Measurements from ENCODE around the gene GSKIP.

Gene GSKIP

DNA sequence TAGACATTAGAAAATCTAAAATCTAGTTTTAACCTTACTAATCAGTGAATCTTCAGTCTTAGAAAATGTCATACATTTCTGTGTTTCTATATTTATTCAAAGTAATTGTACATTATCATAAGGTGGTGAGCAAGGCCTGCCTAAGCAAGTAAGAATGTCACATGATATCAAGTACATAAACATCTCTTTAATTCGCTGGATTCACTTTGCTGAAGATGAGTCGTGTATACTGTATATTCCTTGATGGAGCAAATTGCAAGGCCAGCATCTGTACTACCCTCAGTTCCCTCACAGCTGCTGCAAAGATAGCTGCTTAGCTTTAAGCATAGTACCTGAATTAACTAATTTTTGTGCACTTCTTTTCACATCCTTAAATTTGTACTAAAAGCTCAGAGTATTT lies 20.1 kb downstream of the GSKIP start:
- DNase-seq: no peak

DNA sequence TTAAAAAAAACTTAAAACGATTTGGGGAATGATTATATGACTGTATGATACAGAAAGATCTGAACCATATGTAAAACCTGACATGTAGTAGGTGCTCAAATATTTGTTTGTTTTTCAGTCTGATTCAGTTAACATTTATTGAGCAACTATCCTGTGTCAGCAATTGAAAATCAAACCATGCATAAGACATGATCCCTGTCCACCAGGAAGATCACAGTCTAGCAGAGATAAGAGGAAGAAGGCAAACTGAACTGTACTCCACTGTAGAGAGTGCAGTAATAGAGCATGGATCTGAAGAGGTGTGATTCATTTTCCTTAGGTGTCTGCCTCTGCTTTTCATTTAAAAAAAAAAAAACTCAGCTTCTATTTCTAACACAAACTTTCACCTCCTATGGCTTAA lies 20.7 kb downstream of the GSKIP start:
- no peak for DNase-seq

DNA sequence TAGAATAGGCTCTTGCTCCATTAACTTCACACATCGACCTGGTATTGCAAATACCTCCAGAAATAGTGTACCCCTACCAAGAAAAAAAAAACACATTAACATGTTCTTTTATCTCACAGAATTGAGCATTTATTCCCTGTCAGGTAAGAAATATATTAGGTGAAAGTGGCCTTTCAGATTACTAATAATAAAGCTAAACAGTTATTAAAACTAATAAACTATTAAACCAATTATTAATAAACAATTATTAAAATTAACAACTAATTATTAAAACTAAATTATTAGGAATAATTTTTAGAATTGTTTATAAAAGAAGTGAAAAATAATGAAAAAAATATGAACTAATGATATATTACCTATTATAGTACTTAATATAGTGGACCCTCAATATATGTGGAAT lies 21.4 kb downstream of the GSKIP start:
- DNase-seq: no peak

DNA sequence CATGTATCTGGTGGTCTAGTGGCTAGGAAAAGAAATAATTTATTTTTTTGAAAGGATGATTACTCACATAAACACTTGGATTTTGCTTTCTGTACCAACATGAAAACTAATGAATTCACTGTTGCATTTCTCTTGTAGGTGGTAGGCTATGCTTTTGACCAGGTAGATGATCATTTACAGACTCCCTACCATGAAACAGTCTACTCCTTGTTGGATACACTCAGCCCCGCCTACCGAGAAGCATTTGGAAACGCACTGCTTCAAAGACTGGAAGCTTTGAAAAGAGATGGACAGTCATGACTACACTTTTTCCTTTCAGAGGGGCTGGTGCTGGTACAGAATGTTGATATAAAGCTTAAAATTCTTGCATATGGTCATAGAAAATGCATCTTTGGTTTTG lies 22.1 kb downstream of the GSKIP start:
- DNase-seq: no peak

DNA sequence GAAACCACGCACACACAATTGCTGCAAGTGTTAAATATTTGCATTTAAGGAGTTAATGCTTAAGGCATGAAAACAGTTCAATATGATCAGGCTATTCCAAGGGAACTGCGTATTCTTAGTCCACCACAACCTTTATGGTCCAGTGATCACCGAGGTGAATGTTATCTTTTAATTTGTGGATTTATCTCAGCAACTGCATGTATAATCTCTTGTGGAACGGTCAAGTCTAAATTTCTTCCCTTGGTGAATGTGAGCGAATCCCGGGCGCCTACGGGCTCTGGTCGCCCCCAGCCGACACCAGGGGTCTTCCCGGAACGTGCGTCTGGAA lies 27.6 kb downstream of the GSKIP start:
- DNase-seq: no peak

DNA sequence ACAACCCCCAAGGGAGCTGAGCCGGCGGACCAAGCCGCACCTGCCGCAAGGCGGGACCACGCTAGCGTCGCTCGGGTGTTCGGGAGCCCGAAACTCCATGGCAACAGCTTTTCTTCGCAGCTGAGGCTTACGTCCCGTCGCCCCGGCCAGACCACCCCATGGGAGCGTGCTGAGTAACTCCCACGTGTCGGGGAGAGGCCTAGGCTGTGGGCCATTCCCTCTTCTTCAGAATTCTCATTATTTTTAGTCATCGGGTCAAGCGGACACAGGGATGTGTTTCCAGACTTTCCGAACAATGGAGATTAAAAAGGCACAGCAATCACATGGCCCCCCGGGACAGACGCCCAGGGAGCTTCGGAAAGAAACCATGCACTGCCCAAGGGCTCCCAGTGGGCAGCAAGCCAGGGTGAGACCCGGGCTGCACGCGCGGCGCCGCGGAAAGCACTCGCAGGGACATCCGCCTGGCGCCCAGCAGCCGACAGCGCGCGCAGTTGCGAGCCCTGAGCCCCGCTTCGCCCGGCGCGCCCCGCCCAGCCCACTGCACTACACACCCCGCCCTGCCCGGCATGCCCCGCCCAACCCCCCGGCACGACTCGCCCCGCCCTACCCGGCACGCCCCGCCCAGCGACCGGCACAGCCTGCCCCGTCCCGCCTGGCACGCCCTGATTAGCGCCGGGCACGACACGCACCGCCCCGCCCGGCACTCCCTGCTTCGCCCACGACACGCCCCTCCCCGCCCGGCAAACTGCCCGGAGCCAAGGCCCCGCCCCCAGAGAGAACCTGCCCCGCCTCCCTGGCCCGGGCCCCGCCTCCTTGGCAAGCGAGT lies 28.2 kb downstream of the GSKIP start:
- DNase-seq: peak; percentile 99

DNA sequence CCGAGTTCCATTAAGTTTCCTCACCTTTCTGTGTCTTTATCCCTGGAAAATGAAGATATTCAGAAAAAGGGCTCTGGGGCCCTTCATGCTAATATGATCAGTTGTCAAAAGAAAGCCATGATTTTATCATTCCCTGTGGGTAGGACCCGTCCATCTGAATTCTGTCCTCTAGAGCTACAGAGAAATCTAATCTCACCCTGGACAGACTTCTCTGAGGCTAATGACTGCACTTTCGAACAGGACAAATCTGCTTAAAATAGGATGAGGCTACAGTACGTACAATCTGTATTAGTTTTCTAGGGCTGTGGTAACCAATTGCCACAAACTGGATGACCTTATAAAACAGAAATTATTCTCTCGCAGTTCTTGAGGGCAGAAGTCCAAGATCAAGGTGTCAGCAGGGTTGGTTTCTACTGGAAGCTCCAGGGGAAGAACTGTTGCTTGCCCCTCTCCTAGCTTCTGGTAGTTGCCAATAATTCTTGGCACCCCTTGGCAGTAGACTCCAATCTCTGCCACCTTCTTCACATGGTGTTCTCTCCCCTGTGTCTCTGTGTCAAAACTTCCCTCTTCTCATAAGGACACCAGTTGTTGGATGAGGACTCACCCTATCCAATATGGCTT lies 29.9 kb downstream of the GSKIP start:
- DNase-seq: no peak

DNA sequence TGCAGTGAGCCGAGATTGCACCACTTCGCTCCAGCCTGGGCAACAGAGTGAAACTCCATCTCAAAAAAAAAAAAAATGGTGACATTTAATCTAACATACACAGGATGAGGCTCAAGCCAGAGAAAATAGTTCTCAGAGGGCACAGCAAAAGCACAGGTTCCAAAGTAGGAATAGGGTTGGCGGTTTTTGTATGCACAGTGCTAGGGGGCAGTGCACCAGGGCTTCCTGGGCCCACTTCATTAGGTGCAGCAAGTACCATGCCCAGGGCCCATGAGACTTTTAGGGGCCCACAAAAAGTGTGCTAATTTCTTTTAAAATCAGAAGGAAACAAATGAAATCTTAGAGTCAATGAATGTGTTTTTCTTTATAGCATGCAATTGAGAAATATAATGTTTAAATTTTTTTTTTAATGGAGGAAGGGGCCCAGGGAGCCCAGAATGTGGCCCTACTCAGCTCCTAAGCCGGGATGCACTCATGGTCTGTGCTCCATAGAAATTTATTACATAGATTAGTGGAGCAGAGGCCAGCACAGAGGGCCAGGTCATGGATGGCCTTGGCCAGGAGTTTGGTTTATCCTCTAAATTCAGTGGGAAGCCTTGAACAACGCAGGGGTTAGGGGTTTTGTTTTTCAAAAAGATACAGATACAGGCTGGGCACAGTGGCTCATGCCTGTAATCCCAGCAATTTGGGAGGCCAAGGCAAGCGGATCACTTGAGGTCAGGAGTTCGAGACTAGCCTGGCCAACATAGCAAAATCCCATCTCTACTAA lies 30.9 kb downstream of the GSKIP start:
- DNase-seq: no peak

DNA sequence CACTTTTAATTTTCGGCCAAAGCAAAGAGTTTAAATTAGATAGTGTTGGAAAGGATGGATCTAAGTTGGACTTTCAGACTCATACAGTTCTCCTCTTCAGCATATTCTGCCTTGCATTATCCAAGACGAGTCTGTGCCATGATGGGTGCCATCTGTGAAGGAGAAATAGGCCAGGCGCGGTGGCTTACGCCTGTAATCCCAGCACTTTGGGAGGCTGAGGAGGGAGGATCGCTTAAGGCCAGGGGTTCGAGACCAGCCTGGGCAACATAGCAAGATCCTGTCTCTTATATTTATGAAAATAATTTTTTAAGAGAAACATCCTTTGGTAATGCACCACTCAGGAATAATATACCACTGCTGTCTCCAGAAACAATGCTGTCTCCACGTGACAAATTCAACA lies 35.1 kb downstream of the GSKIP start:
- DNase-seq: no peak

DNA sequence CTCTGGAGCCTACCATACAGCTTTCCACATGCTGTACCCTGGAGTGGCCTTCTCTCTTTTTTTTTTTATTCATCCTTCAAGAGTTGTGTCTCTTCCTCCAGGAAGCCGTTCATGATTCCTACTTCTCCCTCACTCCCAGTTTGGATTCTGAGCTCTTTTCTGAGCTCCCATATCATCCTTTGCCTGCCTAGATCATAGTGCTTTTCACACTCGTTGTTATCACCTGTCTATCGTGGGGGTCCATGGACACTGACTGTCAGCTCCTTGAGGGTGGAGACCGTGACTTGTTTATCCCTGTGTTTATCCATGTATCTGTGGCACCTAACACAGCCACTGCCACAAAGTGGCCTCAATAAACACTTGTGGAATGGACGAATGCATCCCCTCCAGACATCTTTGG lies 35.6 kb downstream of the GSKIP start:
- no peak for DNase-seq

DNA sequence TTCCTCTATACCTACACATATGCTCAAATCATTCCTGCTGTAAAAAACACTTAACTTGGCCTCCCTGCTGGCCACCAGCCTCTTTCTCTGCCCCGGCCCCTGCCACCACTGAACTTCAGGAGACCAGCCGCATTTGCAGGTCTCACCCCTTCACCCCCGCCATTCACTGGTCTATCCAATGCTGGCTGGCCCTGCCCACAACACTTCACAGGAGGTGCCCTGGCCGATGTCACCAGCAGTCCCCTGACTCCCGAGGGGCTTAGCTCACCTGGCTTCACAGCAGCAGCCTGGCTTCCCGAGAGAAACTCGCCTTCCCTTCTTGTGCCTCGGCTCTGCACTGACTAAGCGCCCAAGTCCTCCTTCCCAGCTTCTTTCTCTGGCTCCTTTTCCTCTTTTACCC lies 36.1 kb downstream of the GSKIP start:
- no peak for DNase-seq

DNA sequence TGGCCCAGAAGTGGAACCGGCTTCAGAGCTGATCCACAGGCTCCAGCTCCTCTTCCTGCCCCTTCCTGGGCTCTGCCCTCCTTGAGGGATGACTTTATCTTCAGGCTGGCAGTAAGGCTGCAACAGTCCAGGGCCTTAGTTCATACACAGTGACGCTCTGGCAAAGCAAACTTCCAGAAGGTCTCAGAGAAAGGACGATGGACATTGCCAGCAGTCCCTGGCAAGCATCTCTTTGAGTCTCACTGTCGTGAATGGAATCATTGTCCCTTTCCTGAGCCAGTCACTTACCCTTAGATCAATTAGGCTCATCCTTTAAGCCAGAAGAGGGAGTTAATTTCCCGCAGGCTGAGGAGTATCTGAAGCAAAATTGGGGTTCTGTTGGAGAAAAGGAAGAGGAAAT lies 37.2 kb downstream of the GSKIP start:
- no peak for DNase-seq

DNA sequence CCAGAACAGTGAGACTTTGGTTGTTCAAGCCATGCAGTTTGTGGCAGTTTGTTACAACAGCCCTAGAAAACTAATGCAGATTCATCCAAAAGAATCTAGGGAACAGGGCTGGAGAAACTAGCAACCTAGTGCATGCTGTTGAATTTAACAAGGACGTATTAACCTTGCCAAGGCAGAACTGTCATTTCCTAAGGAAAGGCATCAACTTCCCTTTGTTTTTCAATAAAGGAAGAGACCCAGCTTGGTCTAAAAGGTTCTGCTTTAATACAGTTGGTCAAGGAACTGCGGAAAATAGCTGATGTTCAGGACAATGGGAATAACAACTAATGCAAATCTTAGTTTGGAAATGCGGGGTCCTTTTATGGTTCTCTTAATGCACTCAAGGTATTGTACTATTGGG lies 40.1 kb downstream of the GSKIP start:
- no peak for DNase-seq

DNA sequence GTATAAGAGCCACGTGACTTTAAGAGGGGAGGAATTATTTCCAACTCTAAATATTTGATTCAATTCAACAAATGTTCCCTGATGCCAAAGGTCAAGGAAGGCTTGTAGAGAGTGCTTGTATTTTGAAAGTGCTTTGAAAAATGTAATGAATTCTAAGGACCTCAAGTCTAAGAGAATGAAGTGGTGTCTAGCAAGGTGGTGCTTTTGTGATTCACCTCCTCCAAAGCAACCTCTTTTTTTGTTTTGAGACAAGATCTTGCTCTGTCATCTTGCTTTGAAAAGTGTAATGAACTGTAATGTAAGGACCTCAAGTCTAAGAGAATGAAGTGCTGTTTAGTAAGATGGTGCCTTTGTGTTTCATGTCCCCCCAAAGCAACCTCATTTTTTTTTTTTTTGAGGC lies 42.4 kb downstream of the GSKIP start:
- DNase-seq: no peak

DNA sequence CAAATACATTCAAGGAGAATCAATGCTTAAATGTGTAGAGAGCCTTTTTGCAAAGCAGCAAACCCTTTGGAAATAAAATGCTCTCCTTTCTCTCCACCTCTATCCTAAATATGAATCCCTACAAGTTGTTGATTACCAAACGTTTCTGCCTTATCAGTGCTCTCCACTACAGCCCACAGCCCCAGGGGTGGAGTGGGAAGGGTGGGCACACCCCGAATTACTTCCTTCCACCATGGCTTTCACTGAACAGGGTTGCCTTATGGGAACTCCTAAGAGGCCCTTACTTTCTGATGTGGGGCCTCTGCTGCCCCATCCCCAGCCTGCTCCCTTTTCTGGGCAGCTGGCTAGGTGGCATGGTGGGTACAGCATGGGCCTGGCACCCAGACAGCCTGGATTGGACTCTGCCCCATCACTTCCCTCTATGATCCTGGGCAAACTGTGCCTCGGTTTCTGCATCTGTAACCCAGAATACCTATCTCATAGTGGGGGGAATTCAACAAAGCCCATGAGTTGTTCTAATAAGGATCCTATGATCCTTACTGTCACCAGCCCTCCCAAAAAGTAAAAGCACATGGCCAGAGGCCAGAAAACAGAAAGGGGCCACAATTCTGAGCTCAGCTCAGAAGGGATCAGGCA lies 44.7 kb downstream of the GSKIP start:
- DNase-seq: no peak

DNA sequence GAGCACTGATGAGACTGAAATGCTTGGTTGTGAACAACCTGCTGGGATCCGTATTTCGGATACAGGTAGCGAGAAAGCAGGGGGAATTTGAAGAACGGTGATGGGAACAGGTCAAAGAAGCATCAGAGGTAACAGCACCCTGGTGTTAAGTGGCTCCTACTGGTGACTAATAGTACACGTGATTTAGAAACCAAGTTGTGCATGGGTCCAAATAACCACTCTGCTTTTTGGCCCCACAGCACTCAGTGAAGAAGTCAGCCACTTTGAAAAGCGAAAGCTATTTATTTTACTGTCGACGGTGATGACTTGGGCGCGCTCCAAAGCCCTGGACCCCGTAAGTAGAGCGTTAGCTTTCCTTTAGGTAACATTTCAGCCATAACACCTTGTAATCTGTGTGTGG lies 45.3 kb downstream of the GSKIP start:
- no peak for DNase-seq

DNA sequence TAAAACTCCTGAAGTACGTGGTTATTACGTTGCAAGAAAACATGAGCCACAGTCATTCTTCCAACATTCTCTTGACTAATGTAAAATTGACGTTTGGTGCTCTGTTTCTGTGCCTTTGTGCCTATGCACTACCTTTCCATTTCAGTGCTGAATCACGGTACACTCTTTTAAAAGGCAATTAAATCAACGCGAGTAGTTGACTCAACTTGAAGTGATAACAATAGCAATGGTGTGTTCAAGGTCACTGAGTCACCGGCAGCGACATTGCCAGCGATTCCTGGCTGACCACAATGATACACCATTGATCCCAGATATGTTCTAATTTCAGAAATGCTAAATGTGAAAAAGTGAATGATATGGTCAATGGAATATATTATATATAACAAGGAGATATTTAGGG lies 46.4 kb downstream of the GSKIP start:
- no peak for DNase-seq

DNA sequence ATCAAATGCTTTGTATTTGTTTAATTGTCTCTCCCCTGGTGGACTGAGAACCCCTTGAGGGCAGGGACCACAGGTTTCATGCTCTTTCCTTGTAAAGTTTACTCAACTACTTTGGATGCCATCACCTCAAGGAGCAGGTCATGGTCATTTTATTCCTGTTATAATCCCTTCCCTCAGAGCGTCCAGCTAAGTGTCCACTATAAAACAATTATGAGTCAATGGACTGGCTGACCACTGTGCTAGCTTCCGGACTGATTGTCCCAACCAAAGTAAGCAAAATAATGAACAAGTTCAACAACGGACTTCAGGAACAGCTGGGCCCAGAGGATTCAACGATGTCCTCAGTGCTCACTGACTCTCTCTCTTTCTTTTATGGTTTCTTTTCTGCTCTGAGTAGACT lies 46.8 kb downstream of the GSKIP start:
- no peak for DNase-seq

DNA sequence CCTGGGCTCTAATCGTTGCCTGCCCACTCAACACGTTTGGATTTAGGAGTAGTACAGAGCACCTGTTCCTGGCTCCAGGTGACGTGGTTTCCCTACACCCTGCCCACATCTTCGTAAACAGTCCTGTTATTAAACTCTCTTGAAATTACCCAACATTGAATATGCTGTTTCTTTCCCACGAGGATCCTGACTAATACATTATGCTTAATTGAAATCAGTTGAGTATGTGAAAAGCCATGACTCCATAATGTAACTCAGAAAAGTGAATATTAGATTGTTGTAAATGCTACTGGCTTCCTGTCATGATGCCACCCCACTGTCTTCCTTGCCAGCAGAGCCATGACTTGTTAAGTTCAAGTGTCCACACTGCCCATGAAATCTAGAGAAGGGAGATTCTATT lies 50.2 kb downstream of the GSKIP start:
- no peak for DNase-seq

DNA sequence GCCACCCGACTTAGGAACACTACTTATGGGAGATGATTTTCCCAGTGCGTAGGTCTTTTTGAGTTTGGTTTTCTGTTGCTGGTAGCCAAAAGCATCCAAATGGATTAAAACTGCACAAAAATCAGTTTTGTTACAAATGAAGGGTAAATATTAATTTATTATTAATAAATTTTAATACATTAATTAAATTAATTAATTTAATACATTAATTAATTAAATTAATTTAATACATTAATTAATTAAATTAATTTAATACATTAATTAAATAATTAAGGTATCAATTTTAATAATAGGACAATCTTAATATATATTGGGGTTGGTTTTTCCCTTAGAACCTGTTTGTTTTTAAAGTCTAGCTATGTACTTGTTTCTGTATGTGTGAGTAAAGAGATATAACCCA lies 52.2 kb downstream of the GSKIP start:
- DNase-seq: no peak

DNA sequence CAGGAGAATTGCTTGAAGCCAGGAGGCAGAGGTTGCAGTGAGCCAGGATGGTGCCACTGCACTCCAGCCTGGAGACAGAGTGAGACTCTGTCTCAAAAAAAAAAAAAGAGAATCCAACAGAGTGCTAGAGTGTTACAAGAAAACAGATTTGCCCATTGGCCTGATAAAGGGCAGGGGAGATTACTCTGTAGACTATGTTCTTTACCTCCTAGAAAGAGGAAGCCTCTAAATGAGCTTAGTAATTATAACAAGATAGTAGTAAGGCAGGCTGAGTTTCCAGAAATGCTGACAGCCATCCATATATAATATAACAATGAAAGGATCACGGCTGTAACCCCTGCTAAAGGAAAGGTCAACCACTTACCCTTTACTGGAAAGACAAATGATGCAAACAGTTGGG lies 53.0 kb downstream of the GSKIP start:
- no peak for DNase-seq

DNA sequence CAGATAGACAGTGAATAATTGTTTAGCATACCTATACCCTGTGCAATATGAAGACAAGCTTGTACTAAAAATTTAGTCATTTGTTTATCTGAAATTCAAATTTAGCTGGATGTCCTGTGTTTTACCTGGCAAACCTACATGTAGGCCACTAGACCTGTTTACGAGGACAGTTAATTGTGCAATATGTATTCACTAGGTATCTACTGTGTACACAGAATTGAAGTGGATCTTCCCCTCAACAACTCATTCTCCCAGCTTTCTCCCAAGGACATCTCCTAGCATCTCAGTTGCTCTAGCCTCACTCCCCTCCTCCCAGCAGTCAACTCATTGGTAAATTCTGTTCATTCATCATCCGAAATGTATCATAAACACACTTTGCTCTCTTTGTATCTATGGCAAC lies 53.9 kb downstream of the GSKIP start:
- no peak for DNase-seq

DNA sequence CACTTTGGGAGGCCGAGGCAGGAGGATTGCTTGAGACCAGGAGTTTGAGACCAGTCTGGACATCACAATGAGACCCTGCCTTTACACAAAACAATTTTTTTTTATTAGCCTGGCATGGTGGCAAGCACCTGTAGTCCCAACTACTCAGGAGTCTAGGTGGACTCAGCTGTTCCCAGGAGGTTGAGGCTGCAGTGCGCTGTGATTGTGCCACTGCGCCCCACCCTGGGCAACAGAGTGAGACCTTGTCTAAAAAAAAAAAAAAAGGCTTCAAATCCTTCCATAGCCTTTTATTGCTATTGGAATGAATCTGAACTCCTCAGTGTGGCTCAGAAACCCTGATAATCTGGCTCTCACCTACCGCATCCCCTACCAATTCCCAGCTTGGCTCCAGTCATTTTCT lies 54.7 kb downstream of the GSKIP start:
- no peak for DNase-seq

DNA sequence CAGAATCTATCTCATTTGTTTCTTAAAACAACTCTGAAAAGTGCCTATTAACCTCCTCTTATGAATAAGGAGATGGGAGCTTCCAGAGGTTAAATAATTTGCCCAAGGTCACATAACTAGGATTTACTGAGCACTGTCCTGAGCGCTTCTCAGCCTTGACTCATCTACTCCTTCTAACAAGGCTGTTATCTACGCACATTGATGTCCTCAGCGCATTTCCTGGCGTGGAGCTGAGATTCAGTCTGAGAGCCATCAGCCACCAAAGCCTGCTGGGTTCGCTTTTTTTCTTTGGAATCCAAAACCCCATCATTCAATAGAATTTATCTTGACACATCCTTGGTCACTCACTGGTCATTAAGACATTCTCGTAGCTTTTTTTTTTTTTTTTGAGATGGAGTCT lies 57.9 kb downstream of the GSKIP start:
- DNase-seq: no peak

Data from CD4-positive, alpha-beta T cell treated with Interleukin-10 for 1 hour (primary cell).